Hematopoietic multipotent progenitor cell treated with erythropoietin and hydrocortisone succinate and interleukin-3 and kit ligand, for 8 days (in vitro differentiated cells): ENCODE measurements around the gene RAB27A.
"Not testable (repeated sequence)": the region's sequence is repeated elsewhere in the genome, so short reads cannot be mapped to it uniquely, and the experiment has no call there.

ENCODE experiments used
- DNase-seq: peaks from one replicate; pipeline ENCODE4 v3.0.0-alpha.2; 2015

The RAB27A gene

DNA sequence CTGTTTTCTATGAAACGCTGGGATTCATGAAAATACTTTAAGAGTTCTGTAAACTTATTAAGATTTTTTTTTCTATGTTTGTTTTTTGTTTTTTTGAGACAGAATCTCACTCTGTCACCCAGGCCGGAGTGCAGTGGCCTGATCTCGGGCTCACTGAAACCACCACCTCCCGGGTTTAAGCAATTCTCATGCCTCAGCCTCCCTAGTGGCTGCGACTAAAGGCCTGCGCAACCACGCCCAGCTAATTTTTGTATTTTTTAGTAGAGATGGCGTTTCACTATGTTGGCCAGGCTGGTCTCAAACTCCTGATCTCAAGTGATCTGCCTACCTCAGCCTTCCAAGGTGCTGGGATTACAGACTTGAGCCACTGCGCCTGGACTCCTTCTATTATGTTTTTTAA is 39.7 kb downstream of the RAB27A start:
- not testable (repeated sequence) for DNase-seq

DNA sequence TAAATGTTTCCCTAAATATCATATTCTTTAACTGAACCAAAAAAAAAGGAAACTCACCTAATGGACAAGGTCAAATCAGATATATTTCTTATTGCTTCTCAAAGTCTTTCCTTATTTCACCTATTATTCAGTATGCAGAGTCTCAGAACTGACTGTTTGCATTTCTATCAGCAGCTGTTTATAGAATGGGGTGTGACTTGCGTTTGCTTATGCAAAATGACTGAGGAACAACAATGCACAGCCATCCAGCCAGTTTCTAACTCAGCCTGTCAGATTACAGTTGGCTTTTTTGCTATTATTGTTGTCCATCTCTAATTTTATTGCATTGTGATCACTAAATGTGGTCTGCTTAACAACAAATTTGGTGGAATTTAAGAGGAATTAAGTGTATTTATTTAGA is 40.7 kb downstream of the RAB27A start:
- no peak for DNase-seq

DNA sequence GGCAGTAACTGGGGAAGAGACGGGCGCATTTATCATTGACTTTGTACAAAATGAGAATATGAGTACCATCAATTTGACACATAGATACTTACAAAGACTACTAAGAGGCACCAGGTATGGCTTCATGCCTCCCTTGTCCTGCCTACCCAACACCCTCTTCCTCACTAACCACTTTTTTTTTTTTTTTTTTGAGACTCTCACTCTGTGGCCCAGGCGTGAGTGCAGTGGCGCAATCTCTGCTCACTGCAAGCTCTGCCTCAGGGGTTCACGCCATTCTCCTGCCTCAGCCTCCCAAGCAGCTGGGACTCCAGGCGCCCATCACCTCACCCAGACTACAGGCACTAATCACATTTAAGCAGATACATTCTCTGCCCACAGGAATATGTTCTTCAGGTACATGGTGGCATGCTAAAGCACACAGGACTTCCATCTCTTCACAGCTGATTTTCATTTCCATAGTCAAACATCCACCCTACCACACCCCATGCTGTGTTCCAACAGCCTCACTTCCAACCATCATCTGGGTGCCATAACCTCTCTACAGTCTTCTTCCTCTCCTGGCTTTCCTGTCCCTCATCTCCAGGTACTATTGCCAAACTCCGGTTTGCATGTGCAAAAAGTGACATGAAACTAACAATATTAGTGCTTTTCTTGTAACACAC is 41.7 kb downstream of the RAB27A start:
- no peak for DNase-seq

DNA sequence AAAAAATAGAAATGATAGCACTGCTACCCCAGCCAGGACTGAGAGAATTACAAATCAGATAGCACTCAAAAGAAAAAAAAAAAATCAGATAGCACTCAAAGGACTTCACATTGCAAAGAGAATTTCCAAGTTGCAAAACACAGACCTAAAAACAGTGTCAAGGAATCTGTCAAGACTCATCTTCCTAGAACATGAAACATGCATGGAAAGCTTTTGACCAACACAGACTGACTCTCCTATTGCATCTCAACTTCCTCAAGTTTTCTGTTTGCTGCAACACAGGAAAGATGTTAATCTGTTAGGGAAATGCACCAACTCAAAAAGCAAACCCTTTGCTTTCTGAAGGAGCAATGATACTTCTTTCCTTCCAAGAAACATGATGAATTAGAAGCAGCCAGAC is 42.3 kb downstream of the RAB27A start:
- DNase-seq, result no peak

DNA sequence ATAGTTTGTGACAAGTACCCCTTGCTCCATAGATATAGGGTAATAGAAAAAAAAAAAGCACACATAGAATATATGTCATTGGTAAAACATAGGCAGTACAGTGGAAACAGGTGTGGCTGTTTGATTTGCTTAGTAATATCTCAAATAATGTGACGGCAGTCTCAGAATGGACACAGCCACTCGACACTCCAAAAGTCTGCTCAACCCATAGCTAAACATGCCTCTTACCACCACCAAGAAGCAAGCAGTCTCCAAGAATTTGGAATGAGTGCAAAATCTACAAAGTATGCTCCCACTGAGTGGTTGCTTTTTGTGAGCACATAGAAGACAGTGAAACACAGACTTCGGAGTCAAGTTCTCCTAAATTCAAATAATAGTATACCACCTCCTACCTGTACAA is 43.0 kb downstream of the RAB27A start:
- DNase-seq, result no peak

DNA sequence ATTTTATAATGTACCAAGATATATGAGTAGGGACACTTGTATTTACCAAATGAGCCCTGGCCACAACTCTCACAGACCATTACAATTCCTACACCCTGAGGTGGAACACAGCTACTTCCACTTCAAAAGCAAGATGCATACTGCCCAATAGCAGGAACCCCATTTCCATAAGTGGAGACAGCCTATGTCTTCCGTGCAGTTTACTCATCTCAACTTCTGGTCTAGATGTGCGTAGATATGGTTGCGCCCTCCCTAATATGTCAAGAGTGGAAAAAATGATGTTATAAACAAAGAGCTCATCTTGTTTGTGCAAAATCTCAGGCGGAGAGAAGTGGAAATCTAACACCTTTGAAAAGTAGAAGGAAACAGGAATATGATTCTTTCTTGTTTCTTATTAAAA is 44.6 kb downstream of the RAB27A start:
- DNase-seq, result no peak

DNA sequence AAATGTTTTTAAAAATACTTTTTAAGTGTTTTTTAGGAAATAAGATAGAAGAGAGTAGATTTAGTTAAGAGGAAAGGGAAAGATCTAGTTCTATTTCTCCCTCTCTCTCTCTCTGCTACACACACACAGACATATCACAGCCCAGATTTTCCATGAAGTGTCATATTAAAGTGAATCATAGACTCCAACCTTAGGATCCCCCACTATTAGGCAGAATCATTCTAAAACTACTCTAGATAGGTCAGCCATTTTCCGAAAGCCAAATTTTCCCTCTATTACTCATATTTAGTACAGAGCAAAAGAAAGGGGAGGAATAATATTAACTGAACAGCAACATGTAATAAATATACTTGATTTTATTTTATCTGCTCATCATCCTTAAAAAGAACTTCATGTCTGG is 47.7 kb downstream of the RAB27A start:
- no peak for DNase-seq

DNA sequence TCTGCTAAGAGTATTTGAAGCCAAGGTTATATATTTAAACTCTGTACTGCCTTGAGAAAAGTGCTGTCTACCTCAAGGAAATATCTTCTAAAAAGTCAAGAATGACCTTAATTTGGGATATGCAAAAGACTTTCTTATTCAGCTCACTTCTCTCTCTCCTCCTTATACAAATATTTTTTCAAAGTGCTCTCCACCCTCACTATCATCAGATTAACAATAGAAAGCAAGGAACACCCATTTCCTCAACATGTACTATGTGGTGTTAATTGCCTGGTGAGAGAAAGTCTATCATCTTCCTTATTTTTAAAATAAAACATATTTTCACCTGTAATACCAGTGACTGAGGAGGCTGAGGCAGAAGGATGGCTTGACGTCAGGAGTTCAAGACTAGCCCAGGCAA is 48.4 kb downstream of the RAB27A start:
- peak; percentile 27 for DNase-seq

DNA sequence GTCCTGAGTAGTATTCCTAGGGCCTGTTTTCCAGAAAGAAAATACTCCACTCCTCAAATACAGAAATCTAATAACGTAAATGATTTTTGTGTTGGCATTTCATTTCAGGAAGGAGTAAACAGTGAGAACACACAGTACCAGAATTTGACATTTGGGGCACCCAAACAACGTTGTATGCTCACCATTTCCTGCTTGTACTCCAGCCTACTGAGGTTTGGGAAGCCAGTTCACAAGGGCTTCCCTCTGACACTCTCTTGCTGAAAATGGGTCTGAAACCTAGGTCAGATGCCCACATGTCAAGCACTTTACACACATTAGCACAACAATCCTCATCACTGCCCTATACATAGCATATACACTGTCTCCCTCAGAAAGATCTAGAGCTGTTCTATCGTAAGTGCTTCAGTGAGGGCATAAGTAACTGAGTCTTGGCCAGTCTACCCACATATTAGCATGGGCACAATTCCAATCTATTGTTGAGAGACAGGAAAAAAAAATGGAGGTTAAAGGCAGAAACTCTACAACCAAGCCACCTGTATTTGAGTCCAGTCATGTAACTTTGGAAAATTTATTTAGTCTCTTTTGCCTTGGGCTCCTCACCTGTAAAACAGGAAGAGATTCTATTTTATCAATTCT is 49.4 kb downstream of the RAB27A start:
- no peak for DNase-seq

DNA sequence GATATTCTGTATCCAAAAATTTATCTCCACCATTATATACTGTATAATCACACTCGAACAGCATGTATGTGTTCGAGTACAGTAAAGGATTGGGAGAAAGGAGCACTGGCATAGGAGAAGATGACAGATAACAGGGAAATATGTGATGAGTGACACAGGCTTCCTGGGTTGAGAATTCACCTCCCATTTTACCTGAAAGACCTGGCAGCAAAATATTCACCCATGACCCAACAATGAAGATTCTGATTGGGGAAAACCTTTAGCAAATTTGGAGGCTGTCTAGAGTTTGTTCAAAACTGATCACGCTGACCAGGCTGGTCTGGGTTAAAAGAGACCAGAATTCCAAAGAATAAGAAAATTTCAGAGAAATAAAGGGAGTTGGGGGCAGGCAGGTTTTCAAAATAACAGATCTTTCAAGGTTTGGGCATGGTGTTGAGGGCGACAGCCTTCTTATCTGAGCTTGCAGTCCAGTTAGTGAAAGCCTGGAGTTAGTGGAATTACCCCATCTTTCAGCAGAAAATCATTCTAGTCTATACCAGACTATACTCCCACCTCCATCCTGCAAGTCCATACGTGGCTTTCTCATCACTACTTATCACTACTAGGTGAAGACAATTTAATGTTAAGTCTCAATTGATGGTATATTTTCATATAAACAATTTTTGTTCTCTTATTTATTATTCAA is 50.0 kb downstream of the RAB27A start:
- peak; percentile 59 for DNase-seq

DNA sequence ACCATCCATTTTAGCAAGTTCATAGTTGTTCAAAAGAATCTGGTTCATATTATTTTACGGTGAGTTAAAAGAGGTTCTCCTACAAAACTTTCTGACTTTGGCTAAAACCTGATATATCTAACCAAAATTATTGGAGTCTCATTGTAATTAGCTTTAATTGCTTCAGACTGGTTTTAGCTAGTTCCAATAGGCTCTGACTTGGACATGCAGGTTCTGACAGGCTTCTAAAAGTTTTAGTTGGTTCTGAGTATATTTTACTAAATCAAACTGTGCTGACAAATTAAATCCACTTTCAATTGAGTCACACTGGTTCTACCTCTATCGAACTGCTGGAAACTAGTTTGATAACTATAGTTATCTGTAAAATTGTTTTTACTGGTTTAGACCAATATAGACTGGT is 50.7 kb downstream of the RAB27A start:
- DNase-seq, result no peak

DNA sequence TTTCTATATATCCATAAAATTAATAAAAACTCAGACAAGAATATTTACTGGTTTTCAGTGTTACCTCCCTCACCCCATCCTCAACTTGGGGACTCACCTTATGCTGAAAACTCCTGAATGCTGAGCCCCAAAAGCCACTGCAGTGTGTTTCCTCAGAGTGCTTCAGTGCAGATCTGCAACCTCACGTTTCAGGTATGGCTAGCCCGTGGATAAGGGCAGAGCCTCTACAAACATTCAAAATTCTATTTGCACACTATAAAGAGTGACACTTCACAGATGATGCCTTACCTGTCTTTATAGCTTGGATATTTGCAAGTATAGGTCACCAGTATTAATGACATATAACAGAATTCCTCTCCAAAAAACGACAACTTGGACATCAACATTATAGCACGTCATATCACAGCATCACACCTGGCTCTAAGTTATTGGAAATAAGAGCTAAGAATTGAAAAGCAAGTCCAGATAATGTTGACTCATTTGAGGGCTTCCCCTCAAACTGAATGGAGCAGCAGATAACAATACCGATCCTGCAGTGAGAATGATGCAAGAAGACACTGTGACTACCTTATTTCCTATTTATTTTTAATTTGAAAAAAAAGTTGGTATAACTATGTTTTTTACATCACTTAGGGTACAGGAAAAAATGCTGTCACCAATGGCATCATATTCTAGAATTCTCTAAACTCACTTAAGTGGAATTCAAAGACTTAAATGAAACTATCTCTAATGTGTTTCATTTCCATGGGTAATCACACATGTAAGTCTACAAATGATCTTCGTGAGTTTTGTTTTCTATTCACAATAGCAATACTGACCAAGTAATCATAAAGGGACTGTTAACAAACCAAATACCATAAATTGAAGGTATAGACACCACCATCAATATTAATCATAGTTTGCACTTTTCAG is 52.1 kb downstream of the RAB27A start:
- peak; percentile 78 for DNase-seq

DNA sequence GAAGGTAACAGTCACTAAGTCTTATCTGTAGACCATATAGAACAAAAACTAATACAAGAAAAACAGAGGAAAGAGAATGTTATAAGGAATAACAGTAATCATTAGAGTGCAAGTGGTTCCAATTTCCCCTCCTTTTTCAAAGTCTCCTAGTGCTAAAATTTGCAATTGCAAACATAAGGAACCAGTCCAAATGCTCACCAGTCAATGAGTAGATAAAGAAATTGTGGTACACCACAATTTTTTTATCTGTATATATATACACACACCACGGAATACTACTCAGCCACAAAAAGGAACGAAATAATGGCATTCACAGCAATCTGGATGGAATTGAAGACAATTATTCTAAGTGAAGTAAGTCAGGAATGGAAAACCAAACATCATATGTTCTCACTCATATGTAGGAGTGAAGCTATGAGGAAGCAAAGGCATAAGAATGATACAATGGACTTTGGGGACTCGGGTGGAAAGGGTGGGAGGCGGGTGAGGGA is 54.0 kb downstream of the RAB27A start:
- peak; percentile 27 for DNase-seq

DNA sequence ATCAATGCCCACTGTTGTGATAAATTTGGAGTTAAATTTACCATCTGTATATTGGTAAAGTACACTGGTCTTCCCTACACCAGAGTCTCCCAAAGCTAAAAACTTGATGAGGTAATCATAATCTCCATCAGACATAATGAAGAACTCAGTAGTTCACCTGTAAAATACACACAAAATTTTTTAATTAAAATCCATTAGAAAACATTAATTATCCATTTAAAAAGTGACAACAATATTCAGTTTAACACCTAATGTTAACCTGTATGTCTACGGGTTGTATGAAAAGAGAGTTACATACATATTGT is 54.9 kb downstream of the RAB27A start:
- DNase-seq, result no peak

DNA sequence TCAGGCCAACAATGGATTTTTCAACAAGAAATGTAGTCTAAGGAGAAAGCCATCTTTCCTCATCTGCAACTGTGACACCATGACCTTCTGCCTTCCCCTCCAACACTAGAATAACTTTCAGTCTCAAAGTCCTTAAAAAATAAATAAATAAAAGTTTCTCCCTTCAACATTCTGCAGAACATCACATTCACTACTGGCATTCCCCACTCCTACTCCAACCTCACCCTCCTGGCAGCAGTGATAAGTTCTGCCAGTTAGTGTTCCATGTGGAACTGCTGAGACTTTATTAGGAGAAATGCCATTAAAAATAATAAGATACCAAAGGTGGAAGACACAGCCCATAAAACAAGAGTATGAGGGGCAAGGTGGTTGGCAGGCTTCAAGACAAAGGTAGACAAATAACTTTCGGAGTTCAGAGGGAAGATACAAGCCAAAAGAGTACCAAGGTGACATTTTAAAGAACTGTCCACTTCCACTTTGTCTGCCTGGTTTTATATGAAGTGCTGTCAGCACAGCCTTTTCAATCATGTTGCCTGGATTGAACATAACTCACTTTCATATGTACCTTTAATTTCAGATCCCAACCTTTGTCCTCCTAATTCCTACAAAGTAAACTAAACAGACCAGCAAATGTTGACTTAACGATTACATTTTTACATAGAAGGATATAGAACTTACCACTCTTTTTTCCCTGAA is 55.4 kb downstream of the RAB27A start:
- no peak for DNase-seq

DNA sequence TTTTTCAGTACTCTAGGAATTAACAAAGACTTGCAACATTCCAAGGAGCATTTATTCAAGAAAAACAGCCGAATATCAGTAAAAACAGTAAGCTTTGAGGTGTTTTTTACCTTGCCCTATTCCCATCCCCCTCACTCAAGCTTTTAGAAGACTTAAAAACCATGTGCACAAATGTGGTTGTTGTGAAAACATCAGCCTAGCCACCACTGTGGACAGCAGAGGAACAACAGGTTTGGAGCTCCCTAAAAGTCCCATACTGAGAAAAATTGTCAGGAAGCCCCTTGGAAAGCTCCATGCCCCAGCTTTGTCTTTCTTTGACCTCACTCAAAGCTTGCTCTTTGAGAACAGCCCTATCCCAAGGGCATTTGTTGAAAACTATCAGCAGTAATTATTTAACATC is 58.2 kb downstream of the RAB27A start:
- DNase-seq, result no peak

DNA sequence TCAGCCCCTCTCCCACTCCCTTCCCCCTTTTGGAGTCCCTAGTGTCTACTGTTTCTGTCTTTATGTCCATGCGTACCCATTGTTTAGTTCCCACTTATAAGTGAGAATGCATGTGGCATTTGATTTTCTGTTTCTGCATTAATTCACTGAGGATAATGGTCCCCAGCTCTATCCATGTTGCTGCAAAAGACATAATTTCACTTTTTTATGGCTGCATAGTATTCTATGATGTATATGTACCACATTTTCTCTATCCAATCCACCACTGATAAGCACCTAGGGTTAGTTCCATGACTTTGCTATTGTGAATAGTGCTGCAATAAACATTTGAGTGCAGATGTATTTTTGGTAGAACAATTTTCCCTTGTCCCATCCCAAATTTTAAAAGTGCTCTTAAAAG is 58.7 kb downstream of the RAB27A start:
- DNase-seq, result no peak

DNA sequence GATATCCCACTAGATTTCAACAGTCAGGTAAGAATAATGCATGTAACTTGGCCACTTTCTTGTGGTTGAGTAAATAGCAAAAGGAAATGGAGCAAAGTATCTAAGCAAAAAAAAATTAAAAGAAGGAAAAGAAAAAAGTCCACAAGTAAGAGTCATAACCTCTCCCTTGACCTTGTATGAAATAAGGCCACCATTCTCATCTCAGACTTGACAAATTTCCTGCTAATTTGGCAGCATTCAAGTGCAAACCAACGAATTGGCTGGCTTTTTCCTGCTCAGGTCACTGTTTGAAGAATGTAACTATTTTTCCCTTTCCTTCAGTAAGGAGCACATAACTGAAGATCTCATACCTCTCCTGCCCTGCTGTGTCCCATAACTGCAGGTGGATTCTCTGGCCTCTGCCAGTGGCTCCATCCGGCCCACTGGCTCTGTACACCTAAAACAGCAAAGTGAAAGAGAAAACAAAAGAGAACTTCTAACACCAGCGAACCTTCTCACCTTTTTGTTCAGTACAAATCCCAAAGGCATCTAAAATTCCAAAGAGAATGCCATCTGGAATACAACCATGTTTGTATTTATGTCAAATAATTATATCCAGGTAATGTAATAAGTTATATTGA is 59.5 kb downstream of the RAB27A start:
- no peak for DNase-seq

DNA sequence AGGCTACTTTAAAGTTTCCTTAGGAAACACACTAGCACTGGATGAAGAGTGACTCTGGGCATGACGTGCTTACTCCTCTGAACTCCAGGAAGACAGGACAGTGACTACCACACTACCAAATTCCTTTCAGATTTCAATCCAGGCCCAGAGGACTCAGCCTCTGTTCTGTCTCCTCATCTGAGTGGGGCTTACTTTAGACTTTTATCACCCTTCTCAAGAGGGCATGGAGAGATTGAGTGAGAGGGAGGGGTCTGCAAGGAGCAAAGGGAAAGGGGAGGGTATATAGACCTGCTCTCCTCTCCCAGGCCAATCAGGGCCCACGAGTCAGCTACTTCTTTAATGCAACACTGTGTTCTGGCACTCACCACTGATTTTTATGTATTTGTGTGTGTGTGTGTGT is 63.5 kb downstream of the RAB27A start:
- no peak for DNase-seq

DNA sequence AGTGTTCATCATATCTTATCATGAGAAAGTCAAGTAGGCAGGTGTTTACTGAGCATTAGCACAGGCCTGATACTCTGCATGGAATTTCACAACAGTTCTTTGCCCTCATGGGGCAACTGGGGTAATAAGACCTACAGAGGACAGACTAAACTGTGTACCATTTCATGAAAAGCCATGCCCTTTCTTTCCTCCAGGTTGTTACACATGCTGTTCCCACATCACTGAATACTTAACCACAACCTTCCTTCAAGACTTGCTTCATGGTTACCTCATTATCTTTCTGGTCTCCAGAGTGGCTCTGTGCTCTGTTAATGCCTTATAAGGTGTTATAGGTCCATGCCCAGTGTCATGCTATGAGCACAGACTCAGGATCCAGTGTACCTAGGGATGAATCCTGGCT is 64.7 kb downstream of the RAB27A start:
- peak; percentile 9 for DNase-seq

DNA sequence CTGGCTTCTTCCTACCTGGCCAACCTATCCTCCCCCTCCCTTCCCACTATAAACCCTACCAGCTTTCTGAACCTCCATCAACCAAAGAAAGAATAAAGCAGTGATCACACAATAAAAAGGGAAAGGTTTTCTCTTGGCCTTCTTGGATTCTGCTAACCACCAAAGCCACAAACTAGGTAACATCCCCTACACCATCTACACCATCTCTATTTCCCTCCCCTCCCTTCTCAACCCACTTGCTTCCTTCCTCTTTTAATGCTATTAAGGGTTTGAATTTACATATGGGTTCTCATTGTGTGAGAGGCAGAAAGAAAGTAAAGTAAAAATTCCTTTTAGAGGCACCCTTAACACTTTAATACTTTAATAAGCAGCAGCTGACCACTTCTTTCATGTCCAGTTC is 67.0 kb downstream of the RAB27A start:
- no peak for DNase-seq
